HG03469 (cell line): ENCODE results near the gene NSMCE1.

Source experiments
- ATAC-seq: cut with Tn5 transposase; IDR thresholded peaks from one replicate; pipeline ENCODE4 v1.9.1; 2021; ENCODE audit warnings: mild to moderate bottlenecking, moderate library complexity, moderate number of reproducible peaks; ENCODE audit not compliant: unreplicated experiment

The NSMCE1 gene

GRCh38 chr16:27199235-27199586, 69.4 kb downstream of the NSMCE1 start:
- ATAC-seq, result no peak

- no peak for ATAC-seq
Measured at GRCh38 chr16:27198451-27199234, 69.9 kb downstream of the NSMCE1 start.

DNA sequence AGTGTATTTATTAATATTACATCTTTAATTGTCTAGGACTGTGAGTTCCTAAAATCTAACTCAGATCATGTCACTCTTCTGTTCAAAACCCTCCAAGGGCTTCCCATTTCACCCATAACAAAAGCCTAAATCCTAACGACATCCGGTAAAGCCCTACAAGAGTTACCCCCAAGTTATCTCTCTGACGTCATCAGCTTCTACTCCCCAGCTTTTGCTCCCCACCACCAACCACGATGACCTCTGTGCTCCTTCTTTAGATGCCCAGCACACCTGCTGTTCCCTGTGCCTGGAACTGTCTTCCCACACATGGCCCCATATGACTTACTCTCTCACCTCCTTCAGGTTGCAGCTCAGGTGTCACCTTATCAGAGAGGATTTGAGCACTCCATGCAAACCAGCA, 71.6 kb downstream of the NSMCE1 start:
- no peak for ATAC-seq

- no peak for ATAC-seq
Measured at GRCh38 chr16:27195941-27196595, 72.5 kb downstream of the NSMCE1 start.

- ATAC-seq, result no peak
Measured at GRCh38 chr16:27195076-27195741, 73.4 kb downstream of the NSMCE1 start.

GRCh38 chr16:27193300-27193990, 75.1 kb downstream of the NSMCE1 start:
- no peak for ATAC-seq

GRCh38 chr16:27191352-27191924, 77.1 kb downstream of the NSMCE1 start:
- ATAC-seq, result no peak

GRCh38 chr16:27190316-27190871, 78.2 kb downstream of the NSMCE1 start:
- no peak for ATAC-seq

GRCh38 chr16:27189335-27189972, 79.1 kb downstream of the NSMCE1 start:
- ATAC-seq, result no peak

DNA sequence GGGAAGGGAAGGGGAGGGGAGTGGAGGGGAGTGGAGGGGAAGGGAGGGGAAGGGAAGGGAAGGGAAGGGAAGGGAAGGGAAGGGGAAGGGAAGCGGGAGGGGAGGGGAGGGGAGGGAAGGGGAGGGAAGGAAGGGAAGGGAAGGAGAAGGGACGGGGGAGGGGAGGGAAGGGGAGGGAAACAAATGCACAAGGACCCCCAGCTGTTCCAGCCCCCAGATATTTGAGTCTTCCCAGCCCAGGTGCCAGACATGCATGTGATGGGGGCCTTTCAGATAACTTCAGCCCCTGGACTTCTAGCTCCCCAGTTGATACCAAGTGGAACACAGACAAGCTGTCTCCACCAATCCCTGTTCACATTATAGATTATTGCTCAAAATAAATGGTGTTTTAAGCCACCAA, 79.9 kb downstream of the NSMCE1 start:
- ATAC-seq, result no peak

DNA sequence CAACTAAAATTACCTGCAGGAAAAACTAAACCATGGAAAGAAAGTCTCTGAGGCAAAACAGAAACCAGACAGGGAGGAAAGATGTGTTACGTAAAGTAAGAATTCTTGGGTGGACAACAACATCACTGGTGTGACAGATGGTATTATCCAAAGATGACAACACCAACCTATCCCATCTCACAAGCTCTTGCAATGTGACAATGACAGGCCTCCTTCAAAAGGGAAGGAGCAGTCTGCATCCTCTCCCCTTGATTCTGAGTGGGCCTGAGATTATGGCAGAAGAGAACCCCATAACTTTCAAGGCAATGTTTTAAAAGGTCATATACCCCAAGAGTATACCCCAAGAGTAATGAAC, 82.8 kb downstream of the NSMCE1 start:
- no peak for ATAC-seq

- ATAC-seq, result no peak
Measured at GRCh38 chr16:27182906-27183405, 85.6 kb downstream of the NSMCE1 start.

- ATAC-seq, result no peak
Measured at GRCh38 chr16:27181019-27181790, 87.4 kb downstream of the NSMCE1 start.

DNA sequence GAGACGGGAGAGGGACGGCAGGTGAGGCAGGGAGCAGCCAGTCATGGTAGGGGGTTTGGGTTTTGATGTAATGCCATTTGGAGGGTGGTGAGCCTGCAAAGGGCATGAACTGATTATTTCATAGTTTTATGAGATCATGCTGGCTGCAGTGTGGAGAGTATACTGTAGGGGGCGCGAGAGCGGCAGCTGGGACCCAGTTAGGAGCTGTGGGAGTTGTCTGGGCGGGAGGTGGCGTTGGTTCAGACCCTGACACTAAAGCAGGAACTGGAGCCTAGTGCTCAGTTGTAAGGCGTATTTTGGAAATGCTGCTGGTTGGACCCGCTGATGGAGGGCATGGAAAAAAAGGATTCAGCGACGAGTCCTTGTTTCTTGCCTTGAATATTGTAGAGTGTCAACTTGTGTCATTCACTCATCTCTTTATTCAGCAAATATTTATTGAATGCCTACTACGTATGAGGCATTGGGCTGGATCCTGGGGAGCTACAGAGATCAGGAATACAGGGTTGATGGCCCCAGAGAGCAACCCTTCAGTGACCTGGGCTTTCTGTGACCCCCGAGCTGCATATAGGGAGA, 89.0 kb downstream of the NSMCE1 start:
- peak; percentile 60 for ATAC-seq

GRCh38 chr16:27177031-27177774, 91.4 kb downstream of the NSMCE1 start:
- ATAC-seq, result no peak

DNA sequence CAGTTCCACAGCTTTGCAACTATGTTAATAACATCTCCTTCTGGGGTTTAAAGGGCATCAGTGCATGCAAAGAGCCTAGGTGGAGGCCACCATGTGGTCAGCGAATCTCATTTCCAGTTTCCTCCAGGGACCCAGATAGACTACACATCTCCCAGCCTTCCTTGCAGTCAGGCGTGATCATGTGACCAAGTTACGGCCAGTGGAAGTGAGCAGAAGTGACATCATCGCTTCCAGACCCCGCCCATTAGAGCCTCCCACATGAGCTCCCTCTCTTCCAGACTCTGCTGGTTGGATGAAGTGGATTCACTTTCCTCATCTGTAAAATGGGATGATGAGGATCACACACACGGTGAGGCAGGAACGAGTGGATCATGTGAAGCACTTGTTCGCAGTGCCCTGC, 92.7 kb downstream of the NSMCE1 start:
- no peak for ATAC-seq
